ENCODE results near the gene TPRG1. TPM values are rescaled to one million over a fixed set of nuclear protein-coding genes. Genes with fewer than 3 reads are reported as not detected.

TPRG1 gene
- total and polyA plus RNA-seq, 2 of the 4 experiments (the other 2 are of a cell fraction): 0.17 TPM; not detected in 1

DNA sequence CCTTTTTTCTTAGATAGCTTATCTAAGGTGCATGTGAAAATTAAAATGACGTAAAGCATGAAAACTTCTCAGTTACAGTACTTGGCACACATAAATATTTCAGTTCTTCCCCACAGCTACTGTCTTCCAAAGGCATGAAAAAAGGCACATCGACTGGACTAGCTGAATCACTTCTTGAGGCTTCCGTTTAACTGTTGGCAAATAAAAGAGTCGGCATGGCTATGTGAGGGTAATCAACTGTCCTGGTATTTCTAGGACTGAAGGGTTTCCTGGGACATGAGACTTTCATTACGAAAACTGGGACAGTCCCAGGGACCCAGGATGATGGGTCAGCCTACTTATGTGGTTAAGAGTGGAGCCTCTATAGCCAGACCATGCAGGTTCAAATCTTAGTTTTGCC lies 168.2 kb downstream of the TPRG1 start:
- Histone ChIP-seq H3K56ac (ENCODE audit: extremely low read depth, insufficient read depth, low read length) (no peak overlapping the region), H2BK15ac (ENCODE audit: low read depth, low read length) (no peak overlapping the region), H3K36me3 (ENCODE audit: control insufficient read depth, insufficient read depth, low read length) (no peaks in the 10 kb centered on the region), H3K4me1 (ENCODE audit: control insufficient read depth, insufficient read depth, low read length) (no peaks in the 10 kb centered on the region), H2AK5ac (ENCODE audit: low read depth, low read length) (no peak overlapping the region), H3K27ac (ENCODE audit: insufficient read depth, low read length) (no peak overlapping the region), H2BK120ac (ENCODE audit: low read depth, low read length) (no peak overlapping the region), H3K14ac (replicated peaks; ENCODE audit: low read depth, low read length) (no peak overlapping the region), H2BK5ac (ENCODE audit: low read depth, low read length, poor library complexity, severe bottlenecking) (no peak overlapping the region), H3K9me3 (ENCODE audit: control insufficient read depth, insufficient read depth, low read length) (no peaks in the 10 kb centered on the region), H3K23ac (ENCODE audit: low read depth, low read length) (no peak overlapping the region), H2BK20ac (ENCODE audit: low read depth, low read length) (no peak overlapping the region), H4K8ac (ENCODE audit: low read depth in 2 of 2, low read length in 2 of 2) (no peak overlapping the region), H3K18ac (ENCODE audit: low read depth, low read length) (no peak overlapping the region), H3K9ac (ENCODE audit: low read depth, low read length) (no peak overlapping the region), H3K4ac (ENCODE audit: low read depth, low read length) (no peak overlapping the region), H2AFZ (replicated peaks; ENCODE audit: low read length, poor library complexity) (no peak overlapping the region), H3K4me2 (ENCODE audit: low read depth, low read length) (no peak overlapping the region), H4K20me1 (ENCODE audit: insufficient read depth, low read length) (no peaks in the 10 kb centered on the region), H3K27me3 (ENCODE audit: control insufficient read depth, insufficient read depth, low read length) (0 out of 2 replicates have a peak, but pooled peaks cover 3% of the 10 kb centered on the region), H4K5ac (ENCODE audit: low read depth, low read length) (no peak overlapping the region), H2AK9ac (replicated peaks; ENCODE audit: low read depth, low read length, poor library complexity) (no peak overlapping the region), H3K9me1 (ENCODE audit: insufficient read depth, low read length) (no peaks in the 10 kb centered on the region), H3K79me1 (ENCODE audit: low read depth in 1 of 2, low read length in 2 of 2) (no peaks in the 10 kb centered on the region), H3K4me3 (ENCODE audit: insufficient read depth, low read depth, low read length) (no peak overlapping the region), H4K91ac (ENCODE audit: insufficient read depth, low read depth, low read length) (no peak overlapping the region)
- POLR2A ChIA-PET (ENCODE audit: unreplicated experiment): no interaction called here
- TF ChIP-seq RCOR1 (IDR thresholded peaks at IDR 0.05; ENCODE audit: insufficient replicate concordance, low read length): no peak
- no peak for TF ChIP-seq CEBPB (IDR thresholded peaks at IDR 0.05; ENCODE audit: low read depth, low read length)
- no peak for TF ChIP-seq RAD21 (IDR thresholded peaks at IDR 0.05; ENCODE audit: low read length)
- no peak for TF ChIP-seq POLR2A (IDR thresholded peaks at IDR 0.05; ENCODE audit: low read depth, low read length)
- TF ChIP-seq NFE2L2 (IDR thresholded peaks at IDR 0.05; ENCODE audit: low read depth, low read length): no peak
- TF ChIP-seq, protein P1, sequence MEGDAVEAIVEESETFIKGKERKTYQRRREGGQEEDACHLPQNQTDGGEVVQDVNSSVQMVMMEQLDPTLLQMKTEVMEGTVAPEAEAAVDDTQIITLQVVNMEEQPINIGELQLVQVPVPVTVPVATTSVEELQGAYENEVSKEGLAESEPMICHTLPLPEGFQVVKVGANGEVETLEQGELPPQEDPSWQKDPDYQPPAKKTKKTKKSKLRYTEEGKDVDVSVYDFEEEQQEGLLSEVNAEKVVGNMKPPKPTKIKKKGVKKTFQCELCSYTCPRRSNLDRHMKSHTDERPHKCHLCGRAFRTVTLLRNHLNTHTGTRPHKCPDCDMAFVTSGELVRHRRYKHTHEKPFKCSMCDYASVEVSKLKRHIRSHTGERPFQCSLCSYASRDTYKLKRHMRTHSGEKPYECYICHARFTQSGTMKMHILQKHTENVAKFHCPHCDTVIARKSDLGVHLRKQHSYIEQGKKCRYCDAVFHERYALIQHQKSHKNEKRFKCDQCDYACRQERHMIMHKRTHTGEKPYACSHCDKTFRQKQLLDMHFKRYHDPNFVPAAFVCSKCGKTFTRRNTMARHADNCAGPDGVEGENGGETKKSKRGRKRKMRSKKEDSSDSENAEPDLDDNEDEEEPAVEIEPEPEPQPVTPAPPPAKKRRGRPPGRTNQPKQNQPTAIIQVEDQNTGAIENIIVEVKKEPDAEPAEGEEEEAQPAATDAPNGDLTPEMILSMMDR (conservative IDR thresholded peaks at IDR 0.05; ENCODE audit: low read depth, low read length): no peak
- TF ChIP-seq MAZ (IDR thresholded peaks at IDR 0.05; ENCODE audit: borderline replicate concordance, low read depth, low read length): no peak
- no peak for TF ChIP-seq SMC3 (IDR thresholded peaks at IDR 0.05; ENCODE audit: low read depth, low read length)
- TF ChIP-seq, protein P2, sequence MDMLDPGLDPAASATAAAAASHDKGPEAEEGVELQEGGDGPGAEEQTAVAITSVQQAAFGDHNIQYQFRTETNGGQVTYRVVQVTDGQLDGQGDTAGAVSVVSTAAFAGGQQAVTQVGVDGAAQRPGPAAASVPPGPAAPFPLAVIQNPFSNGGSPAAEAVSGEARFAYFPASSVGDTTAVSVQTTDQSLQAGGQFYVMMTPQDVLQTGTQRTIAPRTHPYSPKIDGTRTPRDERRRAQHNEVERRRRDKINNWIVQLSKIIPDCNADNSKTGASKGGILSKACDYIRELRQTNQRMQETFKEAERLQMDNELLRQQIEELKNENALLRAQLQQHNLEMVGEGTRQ (IDR thresholded peaks at IDR 0.05; ENCODE audit: low read depth, low read length): no peak
- TF ChIP-seq RFX5 (IDR thresholded peaks at IDR 0.05; ENCODE audit: low read depth, low read length): no peak
- no peak for TF ChIP-seq MXI1 (IDR thresholded peaks at IDR 0.05; ENCODE audit: borderline replicate concordance, low read depth, low read length)
- intact Hi-C loops (cut with micrococcal nuclease): loop anchor here (5.0 to 10.0 kb wide), 2 partner anchors 53 to 75 kb away; no protein-coding TSS in a partner anchor
- CTCF ChIA-PET: no interaction called here
- in situ Hi-C loops (cut with MboI; ENCODE audit: low sequenced_read_pairs): no loop called here
- dilution Hi-C loops (cut with HindIII; ENCODE audit: low sequenced_read_pairs, unreplicated experiment): no loop called here
- ATAC-seq (ENCODE audit: low read depth) (no peak), DNase-seq (no peak)
- BruUV-seq (replicated peaks): no TSS peak
- no CpG with 5 or more reads among the region's 5 CpGs for WGBS, 2 experiments (ENCODE audit: extremely low coverage in 2 of 2, insufficient read length in 1 of 2)
